Measurements from ENCODE around the gene CDK4. TPM values are rescaled to one million over a fixed set of nuclear protein-coding genes. Genes with fewer than 3 reads are reported as not detected.

CDK4 gene
- total RNA-seq, result 112 and 152 TPM in 2 replicates

DNA sequence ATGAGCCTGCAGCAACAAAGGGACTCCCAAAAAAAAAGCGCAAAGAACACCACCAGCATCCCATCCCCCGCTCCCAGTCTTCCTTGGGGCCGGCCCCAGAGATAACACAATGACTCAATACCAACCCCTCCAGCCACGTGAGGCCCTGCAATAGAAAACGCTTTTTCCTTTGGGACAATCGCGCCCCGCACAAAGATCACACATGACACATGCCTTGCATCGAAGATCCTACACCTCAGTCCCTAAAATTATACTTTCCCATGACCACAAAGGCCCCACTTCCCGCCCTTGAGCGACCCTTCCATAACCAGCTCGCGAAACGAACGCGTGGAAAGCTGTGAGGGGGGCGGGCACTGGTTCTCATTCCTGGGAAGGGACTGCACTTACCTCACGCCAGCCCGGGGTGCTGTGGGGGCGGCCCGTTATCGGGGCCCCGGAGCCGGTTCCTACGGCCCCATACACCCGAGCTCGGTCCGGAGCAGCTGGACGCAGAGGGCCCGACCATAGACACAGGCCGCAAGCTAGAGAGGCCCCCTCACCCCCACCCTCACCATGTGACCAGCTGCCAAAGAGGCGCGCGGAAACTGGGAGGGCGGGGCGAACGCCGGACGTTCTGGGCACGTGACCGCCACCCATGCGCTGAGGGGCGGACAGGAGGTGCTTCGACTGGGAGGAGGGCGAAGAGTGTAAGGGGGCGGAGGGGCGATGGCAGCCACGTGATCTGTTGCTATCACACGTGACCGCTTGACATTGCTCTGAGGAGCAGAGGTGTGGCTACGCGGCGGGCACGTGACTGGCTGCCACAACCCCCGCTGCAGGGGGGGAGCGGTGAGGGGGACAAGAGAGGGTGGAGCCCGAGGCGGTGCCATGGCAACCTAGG, at the start of gene CDK4:
CDK4 (minus strand) TSS at position 523 of the 880 bp plus-strand sequence. CDS start 593 bp downstream, outside the sequence.

DNA sequence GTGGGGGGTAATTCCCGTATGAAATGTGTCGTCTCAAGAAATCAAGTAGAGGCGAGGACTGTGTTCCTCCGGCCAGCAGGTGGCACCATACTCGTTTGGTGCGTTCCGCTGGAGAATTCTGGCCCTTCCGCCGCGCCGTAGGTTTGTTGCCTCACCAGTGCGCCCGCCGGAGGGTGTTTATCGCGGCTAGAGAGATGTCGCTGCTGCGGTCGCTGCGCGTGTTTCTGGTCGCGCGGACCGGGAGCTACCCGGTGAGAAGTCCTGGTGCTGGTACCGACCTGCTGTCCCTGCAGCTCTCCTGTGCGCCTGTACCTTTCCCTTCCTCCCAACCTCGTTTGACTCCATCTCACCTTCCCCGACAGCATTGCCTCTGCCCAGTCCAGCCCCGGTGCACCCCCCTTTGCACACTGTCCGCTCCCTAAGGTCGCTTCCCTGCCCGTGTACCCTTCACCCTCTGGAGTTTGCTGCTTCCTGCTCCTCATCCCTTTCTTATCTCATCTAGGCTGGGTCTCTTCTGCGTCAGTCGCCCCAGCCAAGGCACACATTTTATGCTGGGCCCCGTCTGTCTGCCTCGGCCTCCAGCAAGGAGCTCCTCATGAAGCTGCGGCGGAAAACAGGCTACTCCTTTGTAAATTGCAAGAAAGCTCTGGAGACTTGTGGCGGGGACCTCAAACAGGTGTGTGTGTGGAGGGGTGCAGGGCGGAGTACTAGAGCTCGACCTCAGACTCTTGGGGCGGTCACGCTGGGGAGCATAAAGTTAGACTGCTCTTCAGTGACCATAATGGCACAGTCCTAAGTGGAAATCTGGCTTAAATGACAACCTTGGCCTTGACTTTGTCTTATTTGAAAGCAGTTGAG, 30.7 kb upstream of the CDK4 start, which contains the start of gene TSFM:
TSFM (plus strand) TSS at position 180 of the 858 bp plus-strand sequence; CDS start at position 195, 15 bp downstream.

DNA sequence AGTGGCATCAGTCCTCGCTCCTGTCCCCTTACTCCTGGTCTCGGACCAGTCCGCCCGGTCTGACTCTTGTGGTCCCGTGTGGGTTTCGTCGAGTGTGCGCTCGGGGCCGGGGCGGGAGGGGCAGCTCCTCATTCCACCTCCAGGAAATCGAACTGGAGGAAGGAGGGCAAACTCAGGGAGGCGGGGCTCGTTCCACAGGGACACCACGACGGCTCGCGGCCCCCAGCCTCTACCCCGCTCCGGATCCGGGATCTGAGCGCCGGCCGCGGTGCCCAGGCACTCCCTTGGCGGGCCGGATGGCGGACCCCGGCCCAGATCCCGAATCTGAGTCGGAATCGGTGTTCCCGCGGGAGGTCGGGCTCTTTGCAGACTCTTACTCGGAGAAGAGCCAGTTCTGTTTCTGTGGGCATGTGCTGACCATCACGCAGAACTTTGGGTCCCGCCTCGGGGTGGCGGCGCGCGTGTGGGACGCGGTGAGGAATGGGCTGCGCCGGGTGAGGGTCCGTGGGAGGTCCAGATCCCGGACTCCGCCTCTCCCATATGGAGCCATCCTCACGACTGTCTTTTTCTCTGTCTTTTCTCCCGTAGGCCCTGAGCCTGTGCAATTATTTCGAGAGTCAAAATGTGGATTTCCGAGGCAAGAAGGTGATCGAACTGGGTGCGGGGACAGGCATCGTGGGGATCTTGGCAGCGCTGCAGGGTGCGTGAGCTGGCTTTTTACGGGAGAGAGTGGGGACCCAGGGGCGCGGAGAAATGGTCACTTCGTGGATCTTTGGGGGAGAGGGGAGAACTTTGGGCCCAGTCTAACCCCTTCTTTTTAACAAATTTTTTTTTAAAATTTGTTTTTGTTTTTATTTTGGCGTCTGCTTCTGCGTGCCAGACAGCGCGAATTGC, 20.6 kb upstream of the CDK4 start, which contains the start of gene EEF1AKMT3:
EEF1AKMT3 (plus strand) TSS at position 186 of the 894 bp plus-strand sequence; CDS start at position 297, 111 bp downstream.

GRCh38 chr12:57771873-57772428, 19.8 kb upstream of the CDK4 start, which contains the start of gene METTL1:
METTL1 (minus strand) TSS chr12:57772105; CDS start chr12:57772083, 22 bp downstream.

GRCh38 chr12:57766464-57767304, 14.6 kb upstream of the CDK4 start, which contains the start of gene CYP27B1:
CYP27B1 (minus strand) TSS chr12:57767078; CDS start chr12:57767041, 37 bp downstream.

DNA sequence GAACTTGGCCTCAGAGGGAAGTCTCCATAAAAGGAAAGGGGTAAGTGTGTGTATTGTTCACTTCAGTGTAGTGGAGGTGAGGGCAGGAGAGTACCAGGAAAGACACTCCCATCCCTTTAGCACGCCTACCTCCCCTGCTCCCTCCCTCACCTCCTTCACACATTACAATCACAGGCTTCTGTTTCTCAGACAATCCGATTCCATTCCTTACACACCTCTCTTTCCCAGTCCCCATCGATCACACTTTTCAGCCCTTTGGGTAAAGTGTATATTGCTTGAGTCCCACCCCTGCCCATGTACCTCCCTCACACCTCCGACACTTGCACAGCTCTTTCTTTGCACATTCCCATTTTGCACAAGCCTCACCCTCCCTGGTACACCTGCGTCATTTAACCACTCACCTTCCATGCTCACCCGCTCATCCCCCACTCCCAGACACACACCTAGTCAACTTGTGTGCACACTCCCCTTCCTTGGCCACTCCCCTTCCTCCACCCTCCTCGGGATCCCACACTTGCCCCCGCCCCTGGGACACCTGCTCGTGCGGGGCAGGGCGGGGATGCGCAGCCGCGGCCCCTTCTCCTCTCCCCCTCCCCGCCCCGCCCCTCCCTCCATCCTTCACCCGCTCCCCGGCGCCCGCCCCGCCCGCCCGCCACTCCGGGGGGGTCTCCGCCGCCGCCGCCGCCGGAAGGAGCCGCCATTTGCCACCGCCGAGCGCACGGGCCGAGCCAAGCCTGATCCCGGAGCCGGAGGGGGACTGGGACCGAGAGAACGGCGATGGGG, 2.5 kb upstream of the CDK4 start, which contains the start of gene MARCHF9:
MARCHF9 (plus strand) TSS at position 693 of the 783 bp plus-strand sequence. CDS start 426 bp downstream, outside the sequence.

GRCh38 chr12:57744777-57745484, 7.2 kb downstream of the CDK4 start, which contains the start of gene TSPAN31:
TSPAN31 (plus strand) TSS chr12:57745039; CDS start chr12:57745155, 116 bp downstream.

GRCh38 chr12:57738661-57739237, 13.4 kb downstream of the CDK4 start, which contains the start of gene AGAP2:
AGAP2 (minus strand) TSS chr12:57738742; CDS start chr12:57738246, 496 bp downstream.

Other genes with a start within 250 kb of the CDK4 start
- 8.1 and 12.8 TPM in 2 replicates for gene DDIT3, start 231.8 kb downstream of the CDK4 start, total RNA-seq
- gene MBD6, start 229.5 kb downstream of the CDK4 start, total RNA-seq, result 9.9 and 20.2 TPM in 2 replicates
- 80.9 and 114 TPM in 2 replicates for gene DCTN2, start 205.1 kb downstream of the CDK4 start, total RNA-seq
- 0.06 TPM in 1 of 2 replicates, not detected in the other for gene KIF5A, start 202.3 kb downstream of the CDK4 start, total RNA-seq
- 3.4 and 14.0 TPM in 2 replicates for gene PIP4K2C, start 161.1 kb downstream of the CDK4 start, total RNA-seq
- 0.32 and 7.2 TPM in 2 replicates for gene DTX3, start 147.5 kb downstream of the CDK4 start, total RNA-seq
- under 0.01 and 2.5 TPM in 2 replicates for gene ARHGEF25, start 140.9 kb downstream of the CDK4 start, total RNA-seq
- under 0.01 and 0.06 TPM in 2 replicates for gene B4GALNT1, start 119.1 kb downstream of the CDK4 start, total RNA-seq
- 189 and 325 TPM in 2 replicates for gene OS9, start 58.2 kb downstream of the CDK4 start, total RNA-seq
- gene AGAP2, start 13.6 kb downstream of the CDK4 start, total RNA-seq, result under 0.01 and 0.06 TPM in 2 replicates
- 29.8 and 43.3 TPM in 2 replicates for gene TSPAN31, start 7.3 kb downstream of the CDK4 start, total RNA-seq
- gene MARCHF9, start 2.8 kb upstream of the CDK4 start, total RNA-seq, result 3.1 and 8.1 TPM in 2 replicates
- gene CYP27B1, start 14.8 kb upstream of the CDK4 start, total RNA-seq, result 0.31 and 0.32 TPM in 2 replicates
- 2.4 and 5.6 TPM in 2 replicates for gene METTL1, start 19.8 kb upstream of the CDK4 start, total RNA-seq
- gene EEF1AKMT3, start 20.3 kb upstream of the CDK4 start, total RNA-seq, result 2.1 and 2.8 TPM in 2 replicates
- gene TSFM, start 30.5 kb upstream of the CDK4 start, total RNA-seq, result 14.6 and 18.6 TPM in 2 replicates
- gene AVIL, start 66.4 kb upstream of the CDK4 start, total RNA-seq, result 0.81 and 2.3 TPM in 2 replicates
- 47.6 and 99.0 TPM in 2 replicates for gene CTDSP2, start 94.4 kb upstream of the CDK4 start, total RNA-seq
- 10.5 and 19.1 TPM in 2 replicates for gene ATP23, start 189.3 kb upstream of the CDK4 start, total RNA-seq